Stimulated activated CD4-positive, alpha-beta T cell treated with anti-CD3 and anti-CD28 coated beads, Interleukin-12 subunit alpha, Interleukin-12 subunit beta, amount 100 ng/mL, for 48 hours (primary cell): ENCODE results near the gene XYLT1.

Experiments
- DNase-seq, 3 donors: peaks; one replicate each; pipeline ENCODE4 v3.0.0-alpha.2; 2020; ENCODE audit warnings: low read depth in 2 of 3, low spot score in 1 of 3

XYLT1 gene

GRCh38 chr16:17162560-17162959 is 308.2 kb downstream of the XYLT1 start:
- no peak for DNase-seq

- no peak for DNase-seq
Measured at GRCh38 chr16:17160920-17161431, 309.8 kb downstream of the XYLT1 start.

- no peak for DNase-seq
Measured at GRCh38 chr16:17160285-17160853, 310.4 kb downstream of the XYLT1 start.

GRCh38 chr16:17159617-17160016 is 311.1 kb downstream of the XYLT1 start:
- DNase-seq, result no peak

DNA sequence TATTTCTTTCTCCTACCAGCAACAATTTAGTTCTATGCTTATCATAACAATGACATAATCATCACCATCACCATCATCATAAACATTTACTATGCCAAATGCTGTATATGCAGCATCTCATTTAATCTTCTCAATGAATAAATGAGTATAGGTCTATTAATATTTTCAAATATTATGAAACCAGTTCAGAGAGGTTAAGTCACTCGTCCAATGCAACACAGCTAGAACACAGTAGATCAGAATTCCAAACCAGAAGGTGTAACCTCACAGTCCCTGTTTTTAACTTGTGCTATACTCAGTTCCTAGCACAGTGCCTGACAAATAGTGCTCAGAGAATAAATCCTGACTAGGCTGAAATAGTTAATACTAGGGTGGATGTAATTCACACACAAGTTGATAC is 314.8 kb downstream of the XYLT1 start:
- DNase-seq, result no peak

GRCh38 chr16:17155485-17155884 is 315.3 kb downstream of the XYLT1 start:
- DNase-seq, result no peak

DNA sequence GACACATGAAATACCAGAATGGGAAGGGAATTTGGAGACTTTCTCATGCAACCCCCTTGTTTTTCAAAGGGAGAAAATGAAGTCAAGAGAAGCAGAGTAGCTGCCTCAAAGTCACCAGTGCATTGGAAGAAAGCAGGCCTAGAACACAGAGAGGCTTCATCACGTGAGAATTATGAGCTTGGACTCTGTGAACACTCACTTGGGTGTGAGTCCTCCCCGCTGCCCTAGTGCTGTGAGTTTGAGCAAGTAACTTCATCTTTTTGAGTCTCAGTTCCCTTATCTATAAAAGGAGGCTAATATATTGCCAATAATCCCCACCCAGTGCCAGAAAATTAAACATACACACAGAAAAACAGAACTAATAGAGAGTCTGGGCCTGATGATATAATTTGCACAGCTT is 315.8 kb downstream of the XYLT1 start:
- DNase-seq, result no peak

DNA sequence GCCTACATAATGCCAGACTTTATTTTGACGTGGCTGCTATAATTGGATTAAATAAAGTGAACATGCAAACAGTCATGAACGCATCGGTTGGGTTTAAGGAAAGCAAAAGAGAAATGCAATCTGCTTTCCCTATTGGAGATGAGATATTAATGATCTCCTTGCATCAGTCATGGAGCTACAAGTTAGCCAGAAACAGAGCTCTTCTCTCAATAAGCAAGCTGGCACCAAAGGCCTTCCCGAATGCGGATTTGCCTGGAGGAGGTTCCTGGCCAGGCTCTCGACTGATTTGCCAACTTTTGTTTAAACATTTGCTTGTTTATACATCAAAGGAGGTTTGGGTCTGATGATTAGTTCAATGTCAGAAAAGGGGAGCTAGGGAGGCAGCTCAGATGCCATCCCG is 318.4 kb downstream of the XYLT1 start:
- no peak for DNase-seq

- no peak for DNase-seq
Measured at GRCh38 chr16:17151335-17151734, 319.4 kb downstream of the XYLT1 start.

DNA sequence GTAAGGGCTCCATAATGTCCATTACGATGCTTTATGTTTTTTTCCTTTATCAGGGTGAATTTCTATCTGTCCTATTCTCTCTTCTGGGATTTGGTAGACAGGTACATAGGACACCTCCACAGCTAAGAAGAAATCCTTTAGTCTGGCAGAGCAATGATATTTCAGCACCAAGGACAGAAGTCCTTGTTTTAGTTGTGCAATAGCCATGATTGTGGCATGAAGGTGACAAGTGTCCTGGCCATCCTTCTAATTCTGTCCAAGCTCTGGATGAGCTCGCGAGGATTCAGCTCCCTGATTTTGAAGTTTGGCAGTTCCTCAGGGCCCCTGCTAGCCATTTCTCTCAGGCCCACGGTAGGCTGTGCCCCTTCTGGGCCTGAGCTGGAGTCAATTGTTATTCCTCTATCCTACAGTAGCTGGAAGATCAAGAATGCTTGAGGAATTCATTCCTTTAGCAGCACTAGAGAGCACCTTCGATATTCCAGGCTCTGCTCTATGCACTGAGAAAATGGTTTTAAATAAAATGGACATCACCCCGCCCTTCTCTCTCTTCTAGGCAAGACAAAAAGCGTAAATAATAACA is 320.8 kb downstream of the XYLT1 start:
- DNase-seq, result no peak

- DNase-seq, result no peak
Measured at GRCh38 chr16:17147942-17148341, 322.8 kb downstream of the XYLT1 start.

DNA sequence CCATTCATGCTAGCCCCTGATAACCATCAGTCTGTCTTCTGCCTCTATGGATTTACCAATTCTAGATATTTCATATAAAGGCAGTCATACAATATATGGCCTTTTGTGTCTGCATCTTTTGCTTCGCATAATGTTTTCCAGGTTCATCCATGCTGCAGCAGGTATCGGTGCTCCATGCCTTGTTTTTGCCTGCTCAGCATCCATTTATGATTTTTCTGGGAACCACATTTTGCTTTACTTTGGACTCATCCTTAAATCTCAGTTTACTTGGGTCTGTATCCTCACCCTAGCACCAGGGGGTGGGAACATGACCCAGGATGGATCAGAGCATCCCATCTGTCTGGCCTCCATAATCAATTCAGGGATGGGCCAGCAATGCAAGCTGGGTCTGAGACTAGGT is 325.7 kb downstream of the XYLT1 start:
- DNase-seq, result no peak

- DNase-seq, result no peak
Measured at GRCh38 chr16:17144431-17144830, 326.3 kb downstream of the XYLT1 start.

DNA sequence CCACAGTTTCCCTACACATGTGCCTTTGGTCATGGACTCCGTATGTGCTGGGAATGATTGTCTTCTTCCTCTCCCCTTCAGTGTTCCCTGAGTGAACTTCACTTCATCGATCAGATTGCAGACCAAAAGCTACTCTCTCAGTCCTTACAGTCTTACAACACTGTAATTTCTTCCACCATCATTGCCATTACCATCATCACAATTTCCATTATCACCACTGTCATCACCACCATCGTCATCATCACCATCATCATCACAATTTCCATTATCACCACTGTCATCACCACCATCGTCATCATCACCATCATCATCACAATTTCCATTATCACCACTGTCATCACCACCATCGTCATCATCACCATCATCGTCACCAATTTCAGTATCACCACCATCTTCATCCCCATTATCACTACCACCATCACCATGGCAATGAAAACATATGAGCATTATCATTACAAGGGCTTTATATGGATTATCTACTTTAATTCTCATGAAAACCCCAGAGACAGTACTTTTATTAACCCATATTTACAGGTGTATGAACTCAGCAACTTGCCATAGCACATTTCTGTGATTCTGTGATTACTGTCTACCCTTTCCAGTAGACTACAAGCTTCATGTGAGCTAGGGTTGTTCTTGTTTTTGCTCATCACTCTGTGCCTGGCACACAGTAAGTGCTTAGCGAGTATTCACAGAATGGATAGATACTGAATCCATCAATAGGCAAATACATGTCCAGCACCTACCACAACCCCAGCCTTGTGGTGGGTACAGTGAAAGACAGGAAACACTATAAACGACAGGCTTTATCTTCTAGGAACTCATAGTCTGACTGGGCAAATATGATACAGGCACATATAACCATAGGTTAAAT is 327.0 kb downstream of the XYLT1 start:
- no peak for DNase-seq

DNA sequence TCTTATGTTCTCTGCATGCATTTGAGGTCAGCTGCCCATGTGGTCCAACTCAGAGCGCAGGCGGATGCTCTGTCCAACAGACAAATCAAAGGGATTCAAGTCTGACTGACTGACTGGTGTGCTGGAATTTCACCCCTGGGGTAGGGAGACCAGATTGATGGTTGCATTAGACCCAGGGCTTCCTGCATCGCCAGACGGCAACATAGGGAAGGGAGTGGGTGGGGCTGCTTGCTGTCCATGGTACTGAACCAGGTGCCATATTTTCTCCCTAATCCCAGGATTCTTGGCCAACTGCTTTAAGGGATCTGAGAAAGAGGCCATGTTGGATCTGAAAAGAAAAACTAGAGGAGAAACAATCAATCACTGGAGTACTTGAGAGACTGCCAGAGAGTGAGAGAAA is 332.0 kb downstream of the XYLT1 start:
- DNase-seq, result no peak

GRCh38 chr16:17135439-17135838 is 335.3 kb downstream of the XYLT1 start:
- no peak for DNase-seq

GRCh38 chr16:17134586-17134985 is 336.2 kb downstream of the XYLT1 start:
- no peak for DNase-seq

DNA sequence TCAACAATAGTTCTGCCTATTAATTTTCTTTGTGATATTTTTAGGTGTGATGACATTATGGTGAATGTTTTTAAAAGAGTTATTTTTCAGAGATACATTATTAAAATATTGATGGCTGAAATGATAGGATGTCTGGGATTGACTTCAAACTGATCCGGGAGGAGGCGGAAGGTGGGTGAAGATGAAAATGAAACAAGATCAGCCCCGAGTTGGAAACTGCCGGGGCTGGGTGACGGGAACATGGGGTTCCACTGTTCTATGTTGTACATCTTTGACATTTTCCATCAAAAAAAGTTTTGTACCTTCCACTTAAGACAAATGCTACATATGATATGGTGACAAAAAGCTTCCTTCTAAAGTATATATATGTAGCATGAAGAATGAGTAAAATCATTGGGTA is 336.9 kb downstream of the XYLT1 start:
- no peak for DNase-seq

- DNase-seq, result no peak
Measured at GRCh38 chr16:17131351-17131750, 339.4 kb downstream of the XYLT1 start.

DNA sequence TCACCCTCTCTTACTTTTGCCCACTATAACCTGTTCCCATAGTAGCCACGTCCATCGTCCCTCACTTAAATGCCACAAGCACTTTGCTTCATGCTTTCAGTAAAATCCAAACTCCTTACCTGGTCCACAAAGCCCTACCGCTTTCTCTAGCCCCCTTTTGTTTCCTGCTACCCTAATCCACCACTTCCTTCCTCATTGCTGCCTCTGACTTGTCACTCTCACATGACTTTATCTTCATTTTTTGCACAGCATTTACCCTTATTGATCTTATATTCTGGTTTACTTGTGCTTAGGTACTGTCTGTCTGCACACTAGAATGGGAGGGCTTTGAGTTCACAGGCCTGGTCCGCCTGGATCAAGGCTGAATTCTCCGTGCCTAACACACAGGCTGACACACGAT is 340.0 kb downstream of the XYLT1 start:
- DNase-seq, result no peak

GRCh38 chr16:17129971-17130370 is 340.8 kb downstream of the XYLT1 start:
- no peak for DNase-seq

- DNase-seq, result no peak
Measured at GRCh38 chr16:17128791-17129190, 342.0 kb downstream of the XYLT1 start.
